SK-N-MC (cell line): Measurements from ENCODE around the gene STARD4.

Experiments
- EZH2 ChIP-seq: fragments of 200-600 bp; sonication (generic); IDR thresholded peaks from one replicate; pipeline ENCODE4 v1.6.1; 2017; ENCODE audit warnings: antibody characterized with exemption
- POLR2AphosphoS5 ChIP-seq: IDR thresholded peaks from 2 replicates; pipeline ENCODE4 v1.6.1; 2012; ENCODE audit warnings: mild to moderate bottlenecking, low read depth, low read length, borderline replicate concordance

DNA sequence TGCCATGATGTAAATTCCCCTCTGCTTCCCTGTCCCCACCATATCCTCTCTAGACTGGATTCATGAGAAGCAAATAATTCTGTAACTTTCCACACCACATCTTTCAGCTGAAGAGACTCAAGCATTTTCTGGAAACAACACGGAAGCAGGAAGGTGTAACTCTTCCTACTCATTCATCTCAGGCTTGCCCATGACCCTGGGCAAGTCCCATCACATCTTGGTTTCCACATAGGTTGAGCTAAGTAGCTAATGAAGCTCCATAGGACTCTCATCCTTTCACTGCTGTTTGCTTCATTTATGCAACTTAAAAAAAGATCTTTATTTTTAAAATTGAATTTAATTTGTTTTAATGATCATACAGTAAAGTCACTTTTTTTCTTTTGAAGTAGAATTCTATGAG is 32.7 kb upstream of the STARD4 start:
- TF ChIP-seq POLR2AphosphoS5 (no peak), EZH2 (no peak)
